Right ventricle myocardium superior (tissue), 1 donor: Measurements from ENCODE around the gene ZNRD2. TPM values are rescaled to one million over a fixed set of nuclear protein-coding genes. Genes with fewer than 3 reads are reported as not detected.
A peak's percentile ranks its signal among the peaks of the same experiment; 100 is the strongest.

Source experiments
- ATAC-seq: fragments of 200-7000 bp; cut with Tn5 transposase; one replicate; pipeline ENCODE4 v1.9.1; 2020; ENCODE audit warnings: mild to moderate bottlenecking; ENCODE audit not compliant: poor library complexity
- DNase-seq: peaks from one replicate; pipeline ENCODE4 v3.0.0-alpha.2; 2020
- intact Hi-C: fragments of 100-400 bp; cut with DNase I; formaldehyde crosslinking; loops from one replicate; pipeline ENCODE4 v1.11.2; 2022
- total RNA-seq: library from RNA; stranded (reverse); fragmentation: NEBNext Ultra II Directional; extraction: Animal tissue kit (Norgen Biotek cat#: 25700); gene quantifications from one replicate; pipeline ENCODE4 v1.2.1, GENCODE V29; 2021
- donor health status: DM: no; HTN: yes; CAD: no; lungs with severe emphysema.

Gene ZNRD2
- total RNA-seq, 1 donor from 2014 or later = 23.2 TPM

DNA sequence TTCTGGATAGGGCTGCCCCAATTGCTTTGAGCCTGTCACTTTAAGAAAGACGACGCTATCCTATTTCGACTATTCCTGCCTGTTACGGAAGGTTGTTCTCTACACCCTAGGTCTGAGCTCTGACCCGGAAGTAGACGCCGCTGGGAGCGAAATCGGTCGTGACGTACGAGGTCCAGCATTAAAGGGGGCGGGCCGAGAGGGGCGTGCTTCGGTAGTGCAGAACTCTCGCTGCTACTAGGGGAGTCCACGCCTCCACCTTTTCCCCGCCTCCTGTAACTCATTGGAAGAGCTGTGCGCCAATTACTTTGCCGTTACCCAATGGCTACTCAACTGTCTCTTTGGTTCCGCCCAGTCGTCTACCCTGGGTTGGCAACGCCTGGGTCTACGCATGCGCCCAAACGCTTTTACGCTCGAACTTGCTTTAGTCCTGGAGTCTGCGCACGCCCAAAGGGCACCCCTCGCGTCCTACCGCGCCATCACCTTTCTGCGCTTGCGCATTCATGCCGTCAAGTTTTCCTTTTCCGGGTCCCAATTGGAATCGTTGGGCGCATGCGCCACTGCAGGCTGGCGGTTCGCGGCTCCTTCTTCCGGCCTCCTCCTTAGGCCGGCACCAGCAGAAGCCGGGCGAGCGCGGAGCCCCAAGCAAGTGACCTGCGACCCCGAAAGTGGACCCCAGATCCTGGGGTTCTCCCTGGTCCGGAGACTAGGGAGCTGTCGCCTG, 45.1 kb downstream of the ZNRD2 start, which contains the start of gene PCNX3:
TSS of gene PCNX3 (plus strand) at position 548 of the 721 bp plus-strand sequence. CDS start 536 bp downstream, outside the sequence.
- intact Hi-C loops = no loop called here
- DNase-seq = peak; percentile 100
- ATAC-seq = peak; percentile 90

- peak; percentile 78 for DNase-seq
- ATAC-seq = peak; percentile 0
- intact Hi-C loops = no loop called here
These were observed 45.8 kb downstream of the ZNRD2 start for GRCh38 chr11:65615950-65616574.

DNA sequence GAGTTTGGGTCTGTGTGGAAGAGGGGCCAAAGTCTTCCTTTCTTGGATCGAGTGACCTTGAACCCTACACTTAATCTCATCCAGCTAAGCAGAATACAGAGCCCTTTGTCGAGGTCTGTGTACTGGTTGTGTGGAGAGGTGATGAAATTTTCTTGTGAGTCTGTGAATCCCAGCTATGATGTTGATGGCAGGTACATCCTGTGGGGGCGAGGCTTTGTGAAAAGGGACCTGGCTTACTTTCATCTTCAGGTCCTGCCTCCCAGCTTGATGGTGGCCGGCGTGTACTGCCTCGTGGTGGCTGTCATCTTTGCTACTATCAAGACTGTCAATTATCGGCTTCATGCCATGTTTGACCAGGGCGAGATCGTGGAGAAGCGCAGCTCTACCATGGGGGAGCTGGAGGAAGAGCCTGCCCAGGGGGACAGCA, 46.3 kb downstream of the ZNRD2 start:
- DNase-seq = no peak
- no peak for ATAC-seq
- intact Hi-C loops = no loop called here

DNA sequence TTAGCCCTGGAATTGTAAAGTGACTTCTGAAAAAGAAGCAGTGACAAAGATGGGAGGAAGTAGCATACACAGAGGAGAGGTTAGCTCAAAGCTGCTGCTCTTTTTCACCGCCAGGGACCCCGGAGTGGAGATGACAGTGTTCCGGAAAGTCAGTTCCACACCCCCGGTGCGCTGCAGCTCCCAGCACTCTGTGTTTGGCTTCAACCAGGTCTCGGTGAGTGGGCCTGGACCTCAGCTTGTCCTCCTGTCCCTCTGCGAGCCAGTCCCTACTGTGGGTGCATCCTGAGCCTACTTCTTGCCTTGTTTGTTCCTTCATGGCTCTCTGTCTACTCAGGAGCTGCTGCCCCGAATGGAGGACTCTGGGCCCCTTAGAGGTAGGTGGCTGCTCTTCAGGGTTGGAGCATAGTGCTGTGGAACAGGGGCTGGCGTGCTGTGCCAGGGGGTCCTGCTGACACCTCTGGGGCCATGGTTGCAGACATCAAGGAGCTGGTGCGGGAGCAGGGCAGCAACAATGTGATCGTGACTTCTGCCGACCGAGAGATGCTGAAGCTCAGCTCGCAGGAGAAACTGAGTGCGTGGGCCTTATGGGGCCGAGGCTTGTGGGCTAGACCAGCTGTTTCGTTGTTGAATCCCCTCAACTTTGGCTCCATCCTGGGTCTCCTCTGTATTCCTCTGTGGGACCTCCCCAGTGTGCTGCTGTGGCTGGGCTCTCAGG, 47.0 kb downstream of the ZNRD2 start:
- intact Hi-C loops = no loop called here
- ATAC-seq = no peak
- DNase-seq = no peak

GRCh38 chr11:65617990-65618751, 47.9 kb downstream of the ZNRD2 start:
- no peak for ATAC-seq
- intact Hi-C loops = no loop called here
- no peak for DNase-seq

- ATAC-seq (no peak), DNase-seq (no peak)
- intact Hi-C loops = no loop called here
These were observed 48.5 kb downstream of the ZNRD2 start for GRCh38 chr11:65618763-65619162.

DNA sequence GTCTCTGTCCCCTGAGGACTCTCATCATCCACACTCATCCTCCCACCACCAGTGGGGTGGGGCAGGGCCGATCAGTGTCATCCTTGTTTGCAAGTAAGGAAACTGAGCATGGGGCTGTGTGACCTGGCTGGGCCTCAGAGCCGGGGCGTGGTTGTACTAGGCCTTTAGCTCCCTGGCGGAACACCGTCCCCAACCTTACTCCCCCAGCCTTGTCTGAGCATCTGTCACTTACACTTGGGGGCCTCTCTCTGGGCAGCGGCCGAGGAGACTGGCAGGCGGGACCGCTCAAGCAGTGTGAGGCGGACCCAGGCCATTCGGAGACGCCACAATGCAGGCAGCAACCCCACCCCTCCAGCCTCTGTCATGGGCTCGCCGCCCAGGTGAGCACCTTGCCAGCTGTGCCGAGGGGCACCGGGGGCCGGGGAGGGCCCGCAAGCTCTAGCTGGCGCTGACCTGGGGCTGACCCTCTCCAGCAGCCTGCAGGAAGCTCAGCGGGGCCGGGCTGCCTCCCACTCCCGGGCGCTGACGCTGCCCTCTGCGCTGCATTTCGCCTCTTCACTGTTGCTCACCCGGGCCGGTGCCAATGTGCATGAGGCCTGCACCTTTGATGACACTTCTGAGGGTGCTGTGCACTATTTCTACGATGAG, 49.1 kb downstream of the ZNRD2 start:
- DNase-seq (no peak), ATAC-seq (no peak)
- intact Hi-C loops = no loop called here

- intact Hi-C loops = loop anchor here (10.0 kb wide), 1 partner anchor 194 kb away; no protein-coding TSS in a partner anchor
- no peak for DNase-seq
These were observed 50.4 kb downstream of the ZNRD2 start for GRCh38 chr11:65620666-65621065.

DNA sequence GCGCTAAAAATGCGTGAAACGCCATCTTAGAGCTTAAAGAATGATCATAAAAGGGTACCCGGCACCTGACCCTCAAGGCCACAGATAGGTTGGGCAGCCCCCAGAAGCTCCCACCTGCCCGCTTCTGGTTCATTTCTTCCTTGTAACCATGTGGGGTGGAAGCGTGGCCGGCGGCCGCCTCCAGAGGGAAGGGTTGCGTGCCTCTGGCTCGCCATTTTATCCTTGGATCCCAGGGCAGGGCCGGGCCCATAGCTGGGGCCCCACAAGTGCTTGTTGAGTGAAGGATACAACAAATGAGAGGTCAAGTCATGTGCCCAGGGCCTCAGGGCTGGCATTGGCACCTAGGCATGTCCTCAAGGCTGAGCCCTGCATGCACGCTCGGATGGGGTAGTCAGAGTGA, 51.2 kb downstream of the ZNRD2 start:
- DNase-seq = no peak

More at GRCh38 chr11:65620666-65621065, 50.4 kb downstream of the ZNRD2 start:
- ATAC-seq = no peak

More for the DNA sequence above, 51.2 kb downstream of the ZNRD2 start:
- intact Hi-C loops = loop anchor here (10.0 kb wide), 1 partner anchor 193 kb away; no protein-coding TSS in a partner anchor
- no peak for ATAC-seq

Other genes starting within 250 kb of the ZNRD2 start
- gene DPF2, start 236.6 kb upstream of the ZNRD2 start, total RNA-seq = 49.3 TPM
- 1.0 TPM for gene TIGD3, start 215.7 kb upstream of the ZNRD2 start, total RNA-seq
- gene SLC25A45, start 187.8 kb upstream of the ZNRD2 start, total RNA-seq = 5.3 TPM
- gene FRMD8, start 183.8 kb upstream of the ZNRD2 start, total RNA-seq = 8.6 TPM
- 451 TPM for gene NEAT1, start 147.7 kb upstream of the ZNRD2 start, total RNA-seq
- gene MALAT1, start 71.4 kb upstream of the ZNRD2 start, total RNA-seq = 5,573 TPM
- 60.5 TPM for gene SCYL1, start 45.4 kb upstream of the ZNRD2 start, total RNA-seq
- 73.4 TPM for gene LTBP3, start 12.1 kb upstream of the ZNRD2 start, total RNA-seq
- 36.1 TPM for gene FAM89B, start 2.1 kb downstream of the ZNRD2 start, total RNA-seq
- 44.9 TPM for gene EHBP1L1, start 5.6 kb downstream of the ZNRD2 start, total RNA-seq
- gene KCNK7, start 25.3 kb downstream of the ZNRD2 start, total RNA-seq = 0.81 TPM
- gene MAP3K11, start 43.7 kb downstream of the ZNRD2 start, total RNA-seq = 38.5 TPM
- gene PCNX3, start 45.3 kb downstream of the ZNRD2 start, total RNA-seq = 9.3 TPM
- gene SIPA1, start 67.6 kb downstream of the ZNRD2 start, total RNA-seq = 22.5 TPM
- 31.0 TPM for gene RELA, start 92.4 kb downstream of the ZNRD2 start, total RNA-seq
- gene KAT5, start 141.8 kb downstream of the ZNRD2 start, total RNA-seq = 40.8 TPM
- 49.5 TPM for gene RNASEH2C, start 150.3 kb downstream of the ZNRD2 start, total RNA-seq
- gene AP5B1, start 210.5 kb downstream of the ZNRD2 start, total RNA-seq = 6.5 TPM
- not detected for gene OVOL1, start 216.6 kb downstream of the ZNRD2 start, total RNA-seq